ENCODE data around the gene E4F1. TPM values are rescaled to one million over a fixed set of nuclear protein-coding genes. Genes with fewer than 3 reads are reported as not detected.

E4F1 gene
- total and polyA plus RNA-seq, 10 of the 15 experiments (the other 5 are each of a cell fraction or from before 2014, with no cell fraction given): 0.23 to 36.5 (median 14.5) TPM

GRCh38 chr16:2214719-2214968 lies 8.7 kb upstream of the E4F1 start, which contains the start of gene PGP (continued):
- TF ChIP-seq USF1 (IDR thresholded peaks at IDR 0.05; ENCODE audit: borderline replicate concordance, extremely low read length, insufficient read depth, low read depth, low read length) (no peak), TARDBP (IDR thresholded peaks at IDR 0.05; ENCODE audit: borderline replicate concordance) (peak; percentile 95), FOS (IDR thresholded peaks at IDR 0.05; ENCODE audit: borderline replicate concordance, extremely low read depth, insufficient read length) (peak; percentile 96), PAX8 (IDR thresholded peaks at IDR 0.05) (no peak), ZBTB11 (CRISPR knock-in tag; IDR thresholded peaks at IDR 0.05) (no peak), CREM (IDR thresholded peaks at IDR 0.05; ENCODE audit: low read depth) (no peak), SP1 (IDR thresholded peaks at IDR 0.05; ENCODE audit: low read depth, low read length) (peak; percentile 100), CHD2 (IDR thresholded peaks at IDR 0.05; ENCODE audit: borderline replicate concordance, low read depth, low read length) (peak; percentile 95; the same call in 1 of the 2 replicates), IKZF1 (conservative IDR thresholded peaks at IDR 0.05) (no peak)

- in situ Hi-C loops (cut with MboI): no loop called here
Measured at GRCh38 chr16:2216330-2216729, 7.1 kb upstream of the E4F1 start.

More at GRCh38 chr16:2216330-2216729, 7.1 kb upstream of the E4F1 start:
- DNase-seq (ENCODE audit: low read depth, low spot score) (no peak), FAIRE-seq (no peak), ATAC-seq (no peak)
- H3K4me2 ChIP-seq (ENCODE audit: control insufficient read depth, insufficient read depth): peak overlapping the region; percentile 32
- CTCF ChIA-PET: interaction anchor here (0.7 kb wide), 1 partner anchor 213 kb away, joined by 3 read pairs; no protein-coding TSS in a partner anchor
- H3K27me3 ChIP-seq (replicated peaks in 1 of 2; ENCODE audit: control insufficient read depth in 2 of 2, insufficient read depth in 2 of 2, low read length in 1 of 2): no peaks in the 10 kb centered on the region
- H3K4me3 ChIP-seq: no peak overlapping the region
- RAD21 ChIA-PET (ENCODE audit: unreplicated experiment): no interaction called here
- H3K79me2 ChIP-seq (ENCODE audit: control insufficient read depth, insufficient read depth, low read length): peaks cover 16% of the 10 kb centered on the region
- no peaks in the 10 kb centered on the region; a peak in 1 of 4 replicates for H3K36me3 ChIP-seq (ENCODE audit: control insufficient read depth in 2 of 2, insufficient read depth in 2 of 2, low read length in 1 of 2)
- no TSS peak for BruUV-seq (replicated peaks)
- no peaks in the 10 kb centered on the region for H3K4me1 ChIP-seq (ENCODE audit: control insufficient read depth, insufficient read depth, low read length)
- TF ChIP-seq ZNF207 (IDR thresholded peaks at IDR 0.05; ENCODE audit: borderline replicate concordance): no peak
- no peak for TF ChIP-seq MXI1 (IDR thresholded peaks at IDR 0.05; ENCODE audit: low read depth, low read length)
- TF ChIP-seq MTA3 (IDR thresholded peaks at IDR 0.05; ENCODE audit: borderline replicate concordance, low read length): no peak
- no peak for TF ChIP-seq BHLHE40 (IDR thresholded peaks at IDR 0.05; ENCODE audit: borderline replicate concordance in 1 of 2, low read depth in 2 of 2, low read length in 1 of 2)
- intact Hi-C loops (cut with micrococcal nuclease; ENCODE audit: unreplicated experiment): no loop called here
- no peaks in the 10 kb centered on the region for H3K9me3 ChIP-seq (replicated peaks; ENCODE audit: control insufficient read depth, insufficient read depth, low read length)
- no peak overlapping the region for H3K9ac ChIP-seq (ENCODE audit: control insufficient read depth, insufficient read depth, low read length)
- no peak overlapping the region for H2AFZ ChIP-seq (ENCODE audit: control insufficient read depth, low read depth, low read length)
- no peaks in the 10 kb centered on the region for H4K20me1 ChIP-seq (ENCODE audit: control insufficient read depth, insufficient read depth)
- SMC1A ChIA-PET (ENCODE audit: uncharacterized antibody, unreplicated experiment): interaction anchor here (0.6 kb wide), 1 partner anchor 782 kb away, joined by 3 read pairs; no protein-coding TSS in a partner anchor
- H3K27ac ChIP-seq (ENCODE audit: control insufficient read depth, insufficient read depth): no peak overlapping the region
- WGBS (ENCODE audit: insufficient coverage, insufficient replicate concordance, low lambda C conversion rate, missing lambda C conversion rate): 91% methylated on average over 4 of the region's 4 CpGs
- POLR2A ChIA-PET: no interaction called here
